Suprapubic skin (tissue), 4 donors: ENCODE results near the gene TLR8. TPM values are rescaled to one million over a fixed set of nuclear protein-coding genes. Genes with fewer than 3 reads are reported as not detected.
A peak's percentile ranks its signal among the peaks of the same experiment; 100 is the strongest.

ENCODE experiments used
- DNase-seq, 2 donors: peaks; one replicate each; pipeline ENCODE4 v3.0.0-alpha.2; 2019; ENCODE audit warnings: low spot score in 2 of 2
- H3K27ac ChIP-seq: fragments of 200-600 bp; sonication (generic); one replicate; pipeline ENCODE4 v1.5.1; 2019
- H3K27me3 ChIP-seq: fragments of 200-600 bp; sonication (generic); one replicate; pipeline ENCODE4 v1.5.1; 2019
- H3K36me3 ChIP-seq: fragments of 200-600 bp; sonication (generic); one replicate; pipeline ENCODE4 v1.5.1; 2019
- H3K4me1 ChIP-seq: fragments of 200-600 bp; sonication (generic); one replicate; pipeline ENCODE4 v1.5.1; 2019
- H3K4me3 ChIP-seq: fragments of 200-600 bp; sonication (generic); one replicate; pipeline ENCODE4 v1.5.1; 2019; ENCODE audit warnings: mild to moderate bottlenecking
- H3K9me3 ChIP-seq: fragments of 200-600 bp; sonication (generic); one replicate; pipeline ENCODE4 v1.5.1; 2019
- CTCF ChIP-seq, 2 donors: fragments of 200-600 bp in 1 of 2; fragments of 450-650 bp in 1 of 2; sonication (generic) in 1 of 2; IDR thresholded peaks; one replicate each; pipeline ENCODE4 v1.5.1; 2016 to 2019; ENCODE audit warnings: antibody characterized with exemption in 2 of 2, mild to moderate bottlenecking in 1 of 2, moderate library complexity in 1 of 2
- EP300 ChIP-seq: sonication (generic); formaldehyde crosslinking; IDR thresholded peaks from one replicate; pipeline ENCODE4 v1.6.1; 2017; ENCODE audit warnings: antibody characterized with exemption
- POLR2A ChIP-seq, 2 donors: fragments of 450-650 bp; IDR thresholded peaks; one replicate each; pipeline ENCODE4 v1.6.1; 2017; ENCODE audit warnings: antibody characterized with exemption in 2 of 2, mild to moderate bottlenecking in 2 of 2, moderate library complexity in 2 of 2
- POLR2AphosphoS5 ChIP-seq, 3 donors: sonication (generic); formaldehyde crosslinking; IDR thresholded peaks; one replicate each; pipeline ENCODE4 v1.6.1; 2017; ENCODE audit warnings: antibody characterized with exemption in 3 of 3
- WGBS: methylation state at CpG from one replicate; pipeline ENCODE4 v1.1.5; 2018; 5-methylcytosine and 5-hydroxymethylcytosine counted together
- total RNA-seq, 4 donors: library from RNA; depleted of rRNA; stranded (reverse); fragments of >200 nt; gene quantifications; one replicate each; pipeline ENCODE4 v1.1.0, GENCODE V29; 2016

TLR8 gene
- total RNA-seq, 4 donors from 2014 or later = 0.11 to 0.17 (median 0.16) TPM; not detected in 1

GRCh38 chrX:12967711-12968465, 61.5 kb downstream of the TLR8 start:
- Histone ChIP-seq H3K4me1 (peaks cover 8% of the 10 kb centered on the region), H3K4me3 (no peak overlapping the region), H3K27me3 (no peaks in the 10 kb centered on the region), H3K27ac (no peak overlapping the region), H3K9me3 (no peaks in the 10 kb centered on the region), H3K36me3 (no peaks in the 10 kb centered on the region)
- TF ChIP-seq POLR2A (IDR thresholded peaks at IDR 0.05) (no peak), POLR2AphosphoS5 (IDR thresholded peaks at IDR 0.05) (no peak), EP300 (no peak)
- 87% methylated on average over 14 of the region's 15 CpGs for WGBS
- no peak for DNase-seq

- Histone ChIP-seq H3K36me3 (no peaks in the 10 kb centered on the region), H3K4me3 (peak overlapping the region; percentile 18), H3K27ac (peak overlapping the region; percentile 75), H3K27me3 (no peaks in the 10 kb centered on the region), H3K9me3 (no peaks in the 10 kb centered on the region), H3K4me1 (peaks cover 8% of the 10 kb centered on the region)
- no peak for DNase-seq
- 59% methylated on average over 11 of the region's 11 CpGs for WGBS
- TF ChIP-seq CTCF (IDR thresholded peaks at IDR 0.05) (peak in 1 of 2 donors; percentile 21), POLR2AphosphoS5 (IDR thresholded peaks at IDR 0.05) (no peak), EP300 (no peak)
Measured at GRCh38 chrX:12970691-12971202, 64.3 kb downstream of the TLR8 start.

DNA sequence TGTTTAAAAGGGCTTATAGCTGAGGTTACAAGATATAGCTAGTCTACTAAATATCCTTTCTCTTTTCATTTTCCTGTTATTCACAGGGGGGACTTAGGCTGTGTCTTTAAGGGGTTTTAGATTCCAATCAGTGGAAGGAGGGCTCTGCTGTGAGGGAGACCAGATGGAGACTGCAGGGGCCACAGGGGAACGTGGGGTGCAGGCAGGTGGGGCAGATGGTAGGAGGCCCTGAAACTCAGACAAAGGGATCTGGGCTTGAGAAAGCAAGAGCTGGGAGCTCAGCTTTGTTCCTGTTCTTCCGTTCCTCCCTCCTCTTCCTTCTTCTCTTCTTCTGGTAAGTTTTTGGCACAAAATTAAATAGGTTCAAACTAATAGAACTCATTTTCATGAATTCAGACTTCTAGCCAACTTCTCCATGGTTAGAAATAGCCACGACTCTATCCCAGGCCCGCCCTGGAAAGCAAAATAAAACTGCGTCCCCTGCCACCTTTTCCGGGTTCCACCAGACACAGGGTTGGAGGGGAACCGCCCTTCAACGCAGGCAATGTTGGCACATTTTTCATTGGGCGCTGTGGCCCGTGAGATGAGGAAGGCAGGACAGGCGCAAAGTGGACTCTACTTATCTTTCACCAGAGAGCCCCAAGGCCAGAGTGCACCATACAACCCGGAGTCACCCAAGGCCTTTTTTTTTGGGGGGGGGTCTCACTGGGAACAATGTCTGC, 65.0 kb downstream of the TLR8 start:
- no peak for TF ChIP-seq POLR2A (IDR thresholded peaks at IDR 0.05)
- 69% methylated on average over 11 of the region's 12 CpGs for WGBS
- H3K27me3 ChIP-seq = no peaks in the 10 kb centered on the region
- no peaks in the 10 kb centered on the region for H3K36me3 ChIP-seq
- H3K9me3 ChIP-seq = no peaks in the 10 kb centered on the region
- peaks cover 8% of the 10 kb centered on the region for H3K4me1 ChIP-seq
- peak overlapping the region; percentile 18 for H3K4me3 ChIP-seq
- peak in 1 of 2 donors; percentile 72 for DNase-seq
- H3K27ac ChIP-seq = peak overlapping the region; percentile 75

GRCh38 chrX:12972243-12972642, 65.8 kb downstream of the TLR8 start:
- H3K27me3 ChIP-seq = no peaks in the 10 kb centered on the region
- H3K27ac ChIP-seq = peak overlapping the region; percentile 75
- H3K4me1 ChIP-seq = peaks cover 8% of the 10 kb centered on the region
- peak overlapping the region; percentile 18 for H3K4me3 ChIP-seq
- H3K9me3 ChIP-seq = no peaks in the 10 kb centered on the region
- 75% methylated on average over 6 of the region's 6 CpGs for WGBS
- TF ChIP-seq POLR2AphosphoS5 (IDR thresholded peaks at IDR 0.05) (no peak), POLR2A (IDR thresholded peaks at IDR 0.05) (no peak), CTCF (IDR thresholded peaks at IDR 0.05) (no peak), EP300 (no peak)
- DNase-seq = no peak
- H3K36me3 ChIP-seq = no peaks in the 10 kb centered on the region

Other genes with a start within 250 kb of the TLR8 start
- gene PRPS2, start 115.2 kb upstream of the TLR8 start, total RNA-seq = 100 to 1,000 TPM in 1 of 4 donors, 10 to 100 TPM in 3; 48.2 to 119 (median 70.1) TPM
- gene TLR7, start 39.5 kb upstream of the TLR8 start, total RNA-seq = under 1 TPM in 2 of 4 donors, not detected in 2; 0.15 to 0.38 TPM
- gene TMSB4X, start 68.5 kb downstream of the TLR8 start, total RNA-seq = 1,000 to 10,000 TPM in 3 of 4 donors, 100 to 1,000 TPM in 1; 880 to 1,466 (median 1,228) TPM
- gene FAM9C, start 138.0 kb downstream of the TLR8 start, total RNA-seq = not detected